Measurements from ENCODE around the gene IMMP1L. TPM values are rescaled to one million over a fixed set of nuclear protein-coding genes. Genes with fewer than 3 reads are reported as not detected.

Gene IMMP1L
- total RNA-seq, 1 experiment from 2014 or later = 38.5 TPM

- Histone ChIP-seq H3K27ac (ENCODE audit: low read depth, low read length) (no peak overlapping the region), H3K79me2 (ENCODE audit: insufficient read depth, low read length) (no peaks in the 10 kb centered on the region), H3K4me2 (ENCODE audit: low read length) (no peak overlapping the region), H3K27me3 (ENCODE audit: insufficient read depth, low read length) (no peaks in the 10 kb centered on the region), H3K9me2 (ENCODE audit: insufficient read depth) (no peaks in the 10 kb centered on the region), H3K4me1 (ENCODE audit: control insufficient read depth in 1 of 2, insufficient read depth in 2 of 2, low read length in 2 of 2) (no peaks in the 10 kb centered on the region), H4K20me1 (ENCODE audit: insufficient read depth) (no peaks in the 10 kb centered on the region), H2AFZ (ENCODE audit: low read depth, low read length, poor library complexity, severe bottlenecking) (no peak overlapping the region), H3K9ac (ENCODE audit: low read length) (no peak overlapping the region), H3K36me3 (ENCODE audit: control insufficient read depth in 1 of 2, insufficient read depth in 2 of 2, low read length in 2 of 2) (no peaks in the 10 kb centered on the region; a peak in 1 of 4 replicates), H3K9me3 (ENCODE audit: control insufficient read depth in 1 of 2, insufficient read depth in 1 of 2, low read depth in 1 of 2, low read length in 2 of 2) (no peaks in the 10 kb centered on the region), H3K4me3 (replicated peaks in 1 of 2; ENCODE audit: low read depth in 1 of 2, low read length in 2 of 2) (no peak overlapping the region)
- DNase-seq (ENCODE audit: low read depth, low spot score) (no peak), ATAC-seq (no peak)
- BruUV-seq (replicated peaks) = no TSS peak
- intact Hi-C loops (cut with micrococcal nuclease) = no loop called here
- TF ChIP-seq POLR2AphosphoS5 (IDR thresholded peaks at IDR 0.05; ENCODE audit: low read depth, low read length) (no peak), ZBTB33 (IDR thresholded peaks at IDR 0.05; ENCODE audit: extremely low read depth, insufficient replicate concordance, low read length) (no peak), CTCF (IDR thresholded peaks at IDR 0.05 in 2 of 3, conservative IDR thresholded peaks at IDR 0.05 in 1 of 3; ENCODE audit: borderline replicate concordance in 1 of 3, insufficient read depth in 1 of 3, low read depth in 2 of 3, low read length in 2 of 3) (no peak), YY1 (IDR thresholded peaks at IDR 0.05; ENCODE audit: extremely low read depth, insufficient replicate concordance, low read depth, low read length) (no peak), ZFX (IDR thresholded peaks at IDR 0.05) (no peak), SIN3A (IDR thresholded peaks at IDR 0.05; ENCODE audit: low read depth) (no peak), POLR2A (IDR thresholded peaks at IDR 0.05; ENCODE audit: borderline replicate concordance, extremely low read depth, insufficient read depth, insufficient read length) (no peak), MAX (IDR thresholded peaks at IDR 0.05) (no peak), ELF1 (IDR thresholded peaks at IDR 0.05; ENCODE audit: borderline replicate concordance, low read depth) (no peak), JUND (IDR thresholded peaks at IDR 0.05) (no peak), RAD21 (IDR thresholded peaks at IDR 0.05; ENCODE audit: low read depth) (no peak), CEBPB (IDR thresholded peaks at IDR 0.05; ENCODE audit: low read depth) (no peak), EZH2phosphoT487 (IDR thresholded peaks at IDR 0.05; ENCODE audit: borderline replicate concordance) (no peak), SRF (IDR thresholded peaks at IDR 0.05; ENCODE audit: low read depth) (no peak), SP1 (IDR thresholded peaks at IDR 0.05; ENCODE audit: low read depth) (no peak)
- CTCF ChIA-PET = no interaction called here
- POLR2A ChIA-PET = no interaction called here
- RAD21 ChIA-PET (ENCODE audit: low non-redundant PET in 1 of 2, low total read pairs in 2 of 2, uncharacterized antibody in 2 of 2, unreplicated experiment in 2 of 2) = no interaction called here
These were observed 20.3 kb upstream of the IMMP1L start for GRCh38 chr11:31529701-31530100.

Data from HCT116 (cell line).